ENCODE results near the gene KDM6B.
A peak's percentile ranks its signal among the peaks of the same experiment; 100 is the strongest.

Gene KDM6B

GRCh38 chr17:7842380-7843256, 8.6 kb downstream of the KDM6B start:
- DNase-seq: peak; percentile 34

- DNase-seq: no peak
These were observed 9.2 kb downstream of the KDM6B start for GRCh38 chr17:7843257-7843535.

GRCh38 chr17:7843536-7844291, 9.7 kb downstream of the KDM6B start:
- DNase-seq: peak; percentile 73

GRCh38 chr17:7844292-7845154, 10.5 kb downstream of the KDM6B start:
- DNase-seq: peak; percentile 92

GRCh38 chr17:7845359-7846062, 11.5 kb downstream of the KDM6B start:
- no peak for DNase-seq

GRCh38 chr17:7846063-7846735, 12.2 kb downstream of the KDM6B start:
- DNase-seq: no peak

- no peak for DNase-seq
These were observed 13.0 kb downstream of the KDM6B start for GRCh38 chr17:7846765-7847661.

GRCh38 chr17:7848131-7848579, 14.1 kb downstream of the KDM6B start:
- no peak for DNase-seq

GRCh38 chr17:7848739-7849129, 14.7 kb downstream of the KDM6B start:
- no peak for DNase-seq

GRCh38 chr17:7849130-7849750, 15.2 kb downstream of the KDM6B start:
- DNase-seq: no peak

- no peak for DNase-seq
These were observed 15.9 kb downstream of the KDM6B start for GRCh38 chr17:7849751-7850504.

- DNase-seq: no peak
These were observed 16.9 kb downstream of the KDM6B start for GRCh38 chr17:7850701-7851437.

- DNase-seq: no peak
These were observed 17.6 kb downstream of the KDM6B start for GRCh38 chr17:7851438-7852261.

- no peak for DNase-seq
These were observed 18.2 kb downstream of the KDM6B start for GRCh38 chr17:7852262-7852670.

GRCh38 chr17:7852919-7853690, 19.1 kb downstream of the KDM6B start:
- no peak for DNase-seq

GRCh38 chr17:7853691-7854038, 19.6 kb downstream of the KDM6B start:
- no peak for DNase-seq

GRCh38 chr17:7854078-7854777, 20.2 kb downstream of the KDM6B start:
- DNase-seq: no peak
